GM19193 (cell line): ENCODE measurements around the gene EMC1.

Source experiments
- POLR2A ChIP-seq: IDR thresholded peaks from 4 replicates; pipeline ENCODE4 v1.6.1; 2011; ENCODE audit not compliant: insufficient read depth, insufficient read length; ENCODE audit errors: extremely low read depth

EMC1 gene

GRCh38 chr1:19199969-19200604, 51.2 kb downstream of the EMC1 start:
- no peak for TF ChIP-seq POLR2A

- TF ChIP-seq POLR2A: no peak
Observed at GRCh38 chr1:19199329-19199968, 51.9 kb downstream of the EMC1 start.

GRCh38 chr1:19198820-19199219, 52.5 kb downstream of the EMC1 start:
- TF ChIP-seq POLR2A: no peak

- no peak for TF ChIP-seq POLR2A
Observed at GRCh38 chr1:19197845-19198244, 53.5 kb downstream of the EMC1 start.

- TF ChIP-seq POLR2A: no peak
Observed at GRCh38 chr1:19196331-19196730, 55.0 kb downstream of the EMC1 start.

GRCh38 chr1:19193004-19193403, 58.3 kb downstream of the EMC1 start:
- no peak for TF ChIP-seq POLR2A

GRCh38 chr1:19191811-19192210, 59.5 kb downstream of the EMC1 start:
- no peak for TF ChIP-seq POLR2A

- TF ChIP-seq POLR2A: no peak
Observed at GRCh38 chr1:19190468-19190867, 60.9 kb downstream of the EMC1 start.

- no peak for TF ChIP-seq POLR2A
Observed at GRCh38 chr1:19189270-19189669, 62.1 kb downstream of the EMC1 start.

GRCh38 chr1:19187852-19188251, 63.5 kb downstream of the EMC1 start:
- TF ChIP-seq POLR2A: no peak

- no peak for TF ChIP-seq POLR2A
Observed at GRCh38 chr1:19186001-19186400, 65.3 kb downstream of the EMC1 start.

GRCh38 chr1:19182223-19182622, 69.1 kb downstream of the EMC1 start:
- TF ChIP-seq POLR2A: no peak

- TF ChIP-seq POLR2A: no peak
Observed at GRCh38 chr1:19179597-19180264, 71.6 kb downstream of the EMC1 start.

GRCh38 chr1:19178734-19179398, 72.5 kb downstream of the EMC1 start:
- no peak for TF ChIP-seq POLR2A

GRCh38 chr1:19177811-19178210, 73.5 kb downstream of the EMC1 start:
- no peak for TF ChIP-seq POLR2A
